Measurements from ENCODE around the gene UBE2L3.
"Not testable (repeated sequence)": the region's sequence is repeated elsewhere in the genome, so short reads cannot be mapped to it uniquely, and the experiment has no call there.

DNA sequence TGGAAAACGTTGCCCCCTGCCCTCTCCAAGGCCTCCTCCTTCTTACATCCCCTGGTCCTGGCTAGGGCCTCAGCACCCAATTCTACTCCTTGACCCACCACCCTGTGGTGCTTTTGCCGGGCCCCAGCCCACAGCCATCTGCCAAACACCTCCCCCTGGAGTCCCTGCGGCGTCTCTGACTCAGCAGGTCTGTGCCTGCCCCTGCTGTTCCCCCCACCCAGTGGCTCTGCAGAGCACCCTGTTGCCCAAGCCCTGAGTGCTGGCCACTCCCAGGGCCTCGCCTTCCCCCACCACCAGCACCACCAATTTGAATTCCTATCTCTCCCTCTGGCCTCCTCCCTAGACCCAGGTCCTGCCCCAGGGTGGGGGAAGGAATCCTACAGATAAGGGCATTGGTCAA, 36.0 kb upstream of the UBE2L3 start:
- not testable (repeated sequence) for TF ChIP-seq POLR2A, TAF1, SPI1, POLR2AphosphoS5, POU2F2 (IDR thresholded peaks at IDR 0.05; ENCODE audit: low read depth, low read length)

Data from GM12891 (cell line).